T-helper 2 cell treated with Interferon-gamma antibody and Interleukin-4, amounts not matched to agents 100 ng/mL and 5 ng/mL, for 36 hours (primary cell): ENCODE data around the gene JUN. TPM values are rescaled to one million over a fixed set of nuclear protein-coding genes. Genes with fewer than 3 reads are reported as not detected.

Experiments
- total RNA-seq: library from RNA; stranded (reverse); gene quantifications from 2 replicates; pipeline ENCODE4 v1.2.3, GENCODE V29; 2022

JUN gene
- total RNA-seq, 1 donor from 2014 or later, result 18.7 TPM

Other genes starting within 250 kb of the JUN start
- gene OMA1, start 237.3 kb downstream of the JUN start, total RNA-seq, result 21.6 and 22.1 TPM in 2 replicates
- gene TACSTD2, start 206.8 kb downstream of the JUN start, total RNA-seq, result not detected in 2 replicates
- gene MYSM1, start 84.0 kb downstream of the JUN start, total RNA-seq, result 47.0 and 50.3 TPM in 2 replicates